ENCODE data around the gene GKN2. TPM values are rescaled to one million over a fixed set of nuclear protein-coding genes. Genes with fewer than 3 reads are reported as not detected.

GKN2 gene
- total and polyA plus RNA-seq, 8 donors: 0.07 to 1.6 TPM; not detected in 6

- FAIRE-seq (no peak), DNase-seq (no peak), ATAC-seq (no peak)
- H3K27me3 ChIP-seq: no peaks in the 10 kb centered on the region
- no peak overlapping the region for H3K27ac ChIP-seq
- TF ChIP-seq CTCF (IDR thresholded peaks at IDR 0.05): no peak
- H3K9me3 ChIP-seq: no peaks in the 10 kb centered on the region
- H3K4me3 ChIP-seq: no peak overlapping the region
- intact Hi-C loops (cut with DNase I): no loop called here
- peaks cover 0 to 8% (median 3%) of the 10 kb centered on the region in 3 donors for H3K4me1 ChIP-seq
- 89 to 92% methylated on average over 7 of the region's 7 CpGs for WGBS, 2 donors
- no peaks in the 10 kb centered on the region for H3K36me3 ChIP-seq
These were observed 34.2 kb downstream of the GKN2 start for GRCh38 chr2:68918497-68918896.

- 45 to 52% methylated on average over 3 of the region's 3 CpGs for WGBS, 2 donors
- Histone ChIP-seq H3K4me1 (peaks cover 0 to 8% (median 3%) of the 10 kb centered on the region in 3 donors), H3K4me3 (no peak overlapping the region), H3K27ac (no peak overlapping the region), H3K9me3 (no peaks in the 10 kb centered on the region), H3K27me3 (no peaks in the 10 kb centered on the region), H3K36me3 (no peaks in the 10 kb centered on the region)
- DNase-seq: no peak
- peak in 1 of 4 donors; percentile 45 for ATAC-seq
- FAIRE-seq: no peak
- intact Hi-C loops (cut with DNase I): no loop called here
- no peak for TF ChIP-seq CTCF (IDR thresholded peaks at IDR 0.05)
These were observed 35.5 kb downstream of the GKN2 start for GRCh38 chr2:68917034-68917718.

- Histone ChIP-seq H3K27me3 (no peaks in the 10 kb centered on the region), H3K4me3 (no peak overlapping the region), H3K9me3 (no peaks in the 10 kb centered on the region), H3K36me3 (no peaks in the 10 kb centered on the region), H3K4me1 (peaks cover 0 to 8% (median 1%) of the 10 kb centered on the region in 3 donors), H3K27ac (no peak overlapping the region)
- FAIRE-seq: no peak
- ATAC-seq: no peak
- intact Hi-C loops (cut with DNase I): no loop called here
- no peak for DNase-seq
- no peak for TF ChIP-seq CTCF (IDR thresholded peaks at IDR 0.05)
- WGBS, 2 donors: 11 to 21% methylated on average over 1 of the region's 1 CpG
These were observed 36.5 kb downstream of the GKN2 start for GRCh38 chr2:68916226-68916625.

GRCh38 chr2:68915393-68915792, 37.3 kb downstream of the GKN2 start:
- no peaks in the 10 kb centered on the region for H3K9me3 ChIP-seq
- WGBS, 2 donors: 89 to 95% methylated on average over 4 of the region's 4 CpGs
- no peaks in the 10 kb centered on the region for H3K27me3 ChIP-seq
- DNase-seq (no peak), FAIRE-seq (no peak), ATAC-seq (no peak)
- no peaks in the 10 kb centered on the region for H3K36me3 ChIP-seq
- peaks cover 0 to 3% (median 0%) of the 10 kb centered on the region in 3 donors for H3K4me1 ChIP-seq
- intact Hi-C loops (cut with DNase I): no loop called here
- H3K27ac ChIP-seq: no peak overlapping the region
- no peak for TF ChIP-seq CTCF (IDR thresholded peaks at IDR 0.05)
- no peak overlapping the region for H3K4me3 ChIP-seq

GRCh38 chr2:68913359-68913758, 39.3 kb downstream of the GKN2 start:
- intact Hi-C loops (cut with DNase I): no loop called here
- Histone ChIP-seq H3K4me3 (no peak overlapping the region), H3K4me1 (peaks cover 0 to 6% (median 0%) of the 10 kb centered on the region in 3 donors), H3K9me3 (no peaks in the 10 kb centered on the region), H3K27ac (no peak overlapping the region), H3K36me3 (no peaks in the 10 kb centered on the region), H3K27me3 (no peaks in the 10 kb centered on the region)
- 88 to 98% methylated on average over 3 of the region's 3 CpGs for WGBS, 2 donors
- no peak for TF ChIP-seq CTCF (IDR thresholded peaks at IDR 0.05)
- FAIRE-seq: no peak
- ATAC-seq: no peak
- no peak for DNase-seq
